Ectodermal cell (in vitro differentiated cells): ENCODE measurements around the gene GALNT10.

ENCODE experiments used
- H3K27ac ChIP-seq: 2 replicates; pipeline ENCODE4 v1.7.0; 2013; ENCODE audit warnings: mild to moderate bottlenecking, low read depth, low read length; ENCODE audit not compliant: insufficient read depth, poor library complexity, severe bottlenecking
- H3K27me3 ChIP-seq: 2 replicates; pipeline ENCODE4 v1.7.0; 2013; ENCODE audit warnings: mild to moderate bottlenecking, low read length; ENCODE audit not compliant: insufficient read depth, control insufficient read depth, poor library complexity, severe bottlenecking
- H3K36me3 ChIP-seq: one replicate; pipeline ENCODE4 v1.7.0; 2013; ENCODE audit warnings: low read length; ENCODE audit not compliant: control insufficient read depth, insufficient read depth
- H3K4me1 ChIP-seq: one replicate; pipeline ENCODE4 v1.7.0; 2013; ENCODE audit warnings: low read length; ENCODE audit not compliant: control insufficient read depth, insufficient read depth
- H3K4me3 ChIP-seq: 2 replicates; pipeline ENCODE4 v1.7.0; 2013; ENCODE audit warnings: low read depth, low read length, control low read depth; ENCODE audit not compliant: insufficient read depth
- H3K9me3 ChIP-seq: 2 replicates; pipeline ENCODE4 v1.7.0; 2013; ENCODE audit warnings: mild to moderate bottlenecking, low read length, moderate library complexity; ENCODE audit not compliant: control insufficient read depth
- WGBS, 2 experiments: methylation state at CpG; one replicate each; pipeline ENCODE4 v1.1.7; 2013; ENCODE audit warnings: missing lambda C conversion rate in 2 of 2; 5-methylcytosine and 5-hydroxymethylcytosine counted together

Gene GALNT10

GRCh38 chr5:154215571-154216325 lies 25.2 kb downstream of the GALNT10 start:
- H3K36me3 ChIP-seq: peaks cover 3% of the 10 kb centered on the region
- H3K27ac ChIP-seq: no peak overlapping the region
- peaks cover 5% of the 10 kb centered on the region for H3K4me1 ChIP-seq
- no peaks in the 10 kb centered on the region for H3K27me3 ChIP-seq
- 92 to 96% methylated on average over 1 of the region's 2 CpGs for WGBS, 2 experiments
- no peaks in the 10 kb centered on the region for H3K9me3 ChIP-seq
- H3K4me3 ChIP-seq: no peak overlapping the region

GRCh38 chr5:154217462-154217861 lies 26.9 kb downstream of the GALNT10 start:
- no peaks in the 10 kb centered on the region for H3K27me3 ChIP-seq
- peaks cover 3% of the 10 kb centered on the region for H3K36me3 ChIP-seq
- H3K27ac ChIP-seq: no peak overlapping the region
- H3K4me3 ChIP-seq: no peak overlapping the region
- H3K9me3 ChIP-seq: no peaks in the 10 kb centered on the region
- H3K4me1 ChIP-seq: peaks cover 5% of the 10 kb centered on the region
- 94 to 100% methylated on average over 4 of the region's 4 CpGs for WGBS, 2 experiments

DNA sequence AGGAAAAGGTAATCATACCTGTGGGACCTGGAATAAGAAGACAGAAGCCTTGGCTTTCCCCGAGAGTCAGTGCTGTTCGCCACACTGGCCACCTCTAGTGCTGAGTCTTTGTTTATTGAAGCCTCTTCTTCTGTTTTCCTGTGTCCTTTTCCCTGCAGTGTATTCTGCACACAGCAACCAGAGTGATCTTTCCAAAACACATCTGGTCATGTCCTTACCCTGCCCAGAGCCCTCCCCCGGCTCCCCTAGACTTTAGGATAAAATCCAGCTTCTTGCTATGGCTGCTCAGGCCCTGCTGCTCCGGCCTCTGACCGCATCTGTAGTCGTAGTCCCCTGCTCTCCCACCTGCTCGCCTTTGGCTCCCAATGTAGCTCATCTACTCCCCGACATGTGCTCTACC lies 28.3 kb downstream of the GALNT10 start:
- Histone ChIP-seq H3K36me3 (peaks cover 3% of the 10 kb centered on the region), H3K4me1 (peaks cover 5% of the 10 kb centered on the region), H3K27ac (no peak overlapping the region), H3K4me3 (no peak overlapping the region), H3K9me3 (no peaks in the 10 kb centered on the region), H3K27me3 (no peaks in the 10 kb centered on the region)
- WGBS, 2 experiments: 93% methylated on average over 8 of the region's 8 CpGs

- Histone ChIP-seq H3K27ac (no peak overlapping the region), H3K9me3 (no peaks in the 10 kb centered on the region), H3K36me3 (peaks cover 3% of the 10 kb centered on the region), H3K4me3 (no peak overlapping the region), H3K4me1 (peaks cover 5% of the 10 kb centered on the region), H3K27me3 (no peaks in the 10 kb centered on the region)
These were observed 30.1 kb downstream of the GALNT10 start for GRCh38 chr5:154220625-154221024.

DNA sequence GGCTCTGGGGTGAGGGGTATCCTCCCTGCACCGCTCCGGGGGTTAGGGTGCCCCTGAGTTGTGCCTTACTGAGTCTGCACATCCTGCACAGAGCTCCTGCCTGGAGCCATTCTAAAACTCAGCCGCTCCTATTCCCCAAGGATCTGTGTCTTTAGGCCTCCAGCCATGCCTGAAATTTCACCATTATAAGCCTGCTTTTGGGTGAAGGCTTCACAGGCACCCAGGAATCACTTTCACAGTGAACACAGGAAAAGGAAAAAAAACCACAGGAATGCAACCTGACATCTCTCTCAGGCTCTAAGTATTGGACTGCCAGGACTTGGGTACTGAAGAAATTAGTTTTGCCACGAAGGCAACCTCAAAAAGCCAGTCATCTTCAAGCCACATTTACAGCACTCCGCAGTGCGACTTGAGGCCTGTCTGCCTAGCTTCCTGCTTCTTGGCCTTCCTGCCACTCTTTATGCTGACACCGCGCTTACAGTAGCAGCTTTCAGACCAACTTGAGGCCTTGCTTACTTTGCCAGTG lies 30.9 kb downstream of the GALNT10 start:
- no peak overlapping the region for H3K4me3 ChIP-seq
- WGBS, 2 experiments: 89 to 90% methylated on average over 8 of the region's 8 CpGs

GRCh38 chr5:154222414-154222813 lies 31.9 kb downstream of the GALNT10 start:
- H3K27me3 ChIP-seq: no peaks in the 10 kb centered on the region
- H3K4me3 ChIP-seq: no peak overlapping the region
- peaks cover 3% of the 10 kb centered on the region for H3K36me3 ChIP-seq
- peaks cover 1% of the 10 kb centered on the region for H3K4me1 ChIP-seq
- WGBS, 2 experiments: 94 to 98% methylated on average over 1 to 2 of the region's 2 CpGs
- peaks cover 2% of the 10 kb centered on the region for H3K9me3 ChIP-seq
- no peak overlapping the region for H3K27ac ChIP-seq

More for the DNA sequence above, 30.9 kb downstream of the GALNT10 start:
- H3K9me3 ChIP-seq: no peaks in the 10 kb centered on the region
- peaks cover 3% of the 10 kb centered on the region for H3K36me3 ChIP-seq
- H3K27ac ChIP-seq: no peak overlapping the region
- H3K4me1 ChIP-seq: peaks cover 5% of the 10 kb centered on the region
- no peaks in the 10 kb centered on the region for H3K27me3 ChIP-seq

DNA sequence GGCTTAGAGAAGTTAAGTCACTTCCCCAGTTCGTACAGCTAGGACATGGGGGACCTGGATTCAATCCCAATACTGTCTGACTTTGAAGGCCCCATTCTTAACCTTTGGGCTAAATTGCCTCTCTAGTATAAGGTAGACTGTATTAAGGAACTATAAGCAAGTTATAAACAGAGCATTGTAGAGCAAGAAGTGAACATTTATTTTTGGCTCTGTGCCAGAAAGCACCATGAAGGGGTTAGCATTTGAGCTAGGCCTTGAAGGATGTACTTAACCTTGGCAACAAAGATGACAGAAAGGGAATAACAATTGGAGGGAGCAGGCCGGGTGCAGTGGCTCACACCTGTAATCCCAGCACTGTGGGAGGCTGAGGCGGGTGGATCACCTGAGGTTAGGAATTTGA lies 32.8 kb downstream of the GALNT10 start:
- Histone ChIP-seq H3K27ac (no peak overlapping the region), H3K27me3 (no peaks in the 10 kb centered on the region), H3K9me3 (peaks cover 2% of the 10 kb centered on the region), H3K36me3 (peaks cover 3% of the 10 kb centered on the region), H3K4me3 (no peak overlapping the region), H3K4me1 (no peaks in the 10 kb centered on the region)
- WGBS, 2 experiments: 88 to 91% methylated on average over 3 of the region's 3 CpGs

GRCh38 chr5:154227090-154227489 lies 36.6 kb downstream of the GALNT10 start:
- H3K4me3 ChIP-seq: no peak overlapping the region
- H3K9me3 ChIP-seq: peaks cover 2% of the 10 kb centered on the region
- no peak overlapping the region for H3K27ac ChIP-seq
- WGBS, 2 experiments: 46 to 100% methylated on average over 1 to 2 of the region's 2 CpGs
- no peaks in the 10 kb centered on the region for H3K4me1 ChIP-seq
- H3K27me3 ChIP-seq: no peaks in the 10 kb centered on the region
- no peaks in the 10 kb centered on the region for H3K36me3 ChIP-seq

DNA sequence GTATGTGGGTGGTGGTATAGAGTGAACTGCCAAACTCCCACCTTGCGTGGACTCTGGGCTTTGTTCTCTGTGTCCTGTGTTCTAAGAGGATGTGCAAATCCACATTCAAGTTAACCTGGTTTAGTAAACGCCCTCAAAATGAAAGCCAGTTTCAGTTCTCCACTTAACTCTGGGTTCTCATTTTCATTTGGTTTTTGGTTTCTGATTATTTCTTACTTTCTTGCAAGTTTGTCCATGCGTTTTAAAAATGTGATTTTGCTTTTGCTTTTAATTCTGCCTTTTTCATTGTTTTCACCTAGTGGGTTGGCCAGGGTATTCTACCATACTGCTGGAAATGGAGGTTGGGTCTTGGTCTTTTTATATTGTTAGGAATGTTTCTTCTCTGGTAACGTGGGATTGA lies 38.2 kb downstream of the GALNT10 start:
- H3K27me3 ChIP-seq: no peaks in the 10 kb centered on the region
- H3K36me3 ChIP-seq: no peaks in the 10 kb centered on the region
- no peak overlapping the region for H3K4me3 ChIP-seq
- H3K9me3 ChIP-seq: peaks cover 2% of the 10 kb centered on the region
- 88 to 96% methylated on average over 4 of the region's 4 CpGs for WGBS, 2 experiments
- no peak overlapping the region for H3K27ac ChIP-seq
- no peaks in the 10 kb centered on the region for H3K4me1 ChIP-seq

GRCh38 chr5:154230526-154230925 lies 40.0 kb downstream of the GALNT10 start:
- Histone ChIP-seq H3K9me3 (peaks cover 2% of the 10 kb centered on the region), H3K27ac (no peak overlapping the region), H3K4me1 (peaks cover 5% of the 10 kb centered on the region), H3K36me3 (no peaks in the 10 kb centered on the region), H3K27me3 (no peaks in the 10 kb centered on the region), H3K4me3 (no peak overlapping the region)
